Smooth muscle cell (in vitro differentiated cells): Measurements from ENCODE around the gene CABLES1. TPM values are rescaled to one million over a fixed set of nuclear protein-coding genes. Genes with fewer than 3 reads are reported as not detected.

Source experiments
- DNase-seq: peaks from one replicate; lab custom pipeline; 2025; ENCODE audit not compliant: unreplicated experiment; lab: John Stamatoyannopoulos, UW
- H2AFZ ChIP-seq: fragments of 200-600 bp; sonication (generic); 2 replicates; pipeline ENCODE4 v1.6.0; 2016; ENCODE audit warnings: antibody characterized with exemption, low read depth, mild to moderate bottlenecking
- H3F3A ChIP-seq: fragments of 200-600 bp; sonication (generic); 2 replicates; pipeline ENCODE4 v1.6.0; 2017; ENCODE audit warnings: antibody characterized with exemption, low read depth
- H3K27ac ChIP-seq: fragments of 200-600 bp; sonication (generic); 2 replicates; pipeline ENCODE4 v1.5.1; 2016; ENCODE audit warnings: low read depth, mild to moderate bottlenecking
- H3K27me3 ChIP-seq: fragments of 200-600 bp; sonication (generic); 2 replicates; pipeline ENCODE4 v1.6.1; 2016; ENCODE audit warnings: low read depth, mild to moderate bottlenecking
- H3K36me3 ChIP-seq: fragments of 200-600 bp; sonication (generic); 2 replicates; pipeline ENCODE4 v1.5.1; 2016; ENCODE audit warnings: low read depth
- H3K4me1 ChIP-seq: fragments of 200-600 bp; sonication (generic); 2 replicates; pipeline ENCODE4 v1.5.1; 2016; ENCODE audit warnings: low read depth
- H3K4me2 ChIP-seq: fragments of 200-600 bp; sonication (generic); 2 replicates; pipeline ENCODE4 v1.6.0; 2016; ENCODE audit warnings: mild to moderate bottlenecking
- H3K4me3 ChIP-seq: fragments of 200-600 bp; sonication (generic); 2 replicates; pipeline ENCODE4 v1.5.1; 2016; ENCODE audit warnings: mild to moderate bottlenecking
- H3K79me2 ChIP-seq: fragments of 200-600 bp; sonication (generic); 2 replicates; pipeline ENCODE4 v1.6.0; 2016; ENCODE audit warnings: low read depth, mild to moderate bottlenecking
- H3K9ac ChIP-seq: fragments of 200-600 bp; sonication (generic); 2 replicates; pipeline ENCODE4 v1.6.0; 2016; ENCODE audit warnings: low read depth
- H3K9me3 ChIP-seq: fragments of 200-600 bp; sonication (generic); replicated peaks from 2 replicates; pipeline ENCODE4 v1.5.1; 2016; ENCODE audit warnings: low read depth
- H4K20me1 ChIP-seq: fragments of 200-600 bp; sonication (generic); 2 replicates; pipeline ENCODE4 v1.6.0; 2016; ENCODE audit warnings: low read depth
- WGBS: methylation state at CpG from one replicate; pipeline ENCODE4 v1.1.7; 2016; ENCODE audit warnings: low lambda C conversion rate; 5-methylcytosine and 5-hydroxymethylcytosine counted together
- polyA plus RNA-seq: library from polyadenylated mRNA; unstranded; fragments of >200 nt; fragmentation: Nextera tagmentation; extraction: Ambion mirVana; gene quantifications from 2 replicates; pipeline ENCODE4 v1.2.1, GENCODE V29; 2016
- total RNA-seq: library from RNA; depleted of rRNA; stranded (reverse); fragments of >200 nt; gene quantifications from 2 replicates; pipeline ENCODE4 v1.2.3, GENCODE V29; 2014
- TF ChIP-seq, protein P1 (sequence below): fragments of 200-600 bp; sonication (generic); IDR thresholded peaks from 2 replicates; pipeline ENCODE4 v1.5.1; 2017; ENCODE audit warnings: borderline replicate concordance, mild to moderate bottlenecking, antibody characterized with exemption; ENCODE audit not compliant: insufficient read depth, poor library complexity, severe bottlenecking

Gene CABLES1
- total and polyA plus RNA-seq, 2 experiments from 2014 or later = 1.2 to 2.4 TPM

DNA sequence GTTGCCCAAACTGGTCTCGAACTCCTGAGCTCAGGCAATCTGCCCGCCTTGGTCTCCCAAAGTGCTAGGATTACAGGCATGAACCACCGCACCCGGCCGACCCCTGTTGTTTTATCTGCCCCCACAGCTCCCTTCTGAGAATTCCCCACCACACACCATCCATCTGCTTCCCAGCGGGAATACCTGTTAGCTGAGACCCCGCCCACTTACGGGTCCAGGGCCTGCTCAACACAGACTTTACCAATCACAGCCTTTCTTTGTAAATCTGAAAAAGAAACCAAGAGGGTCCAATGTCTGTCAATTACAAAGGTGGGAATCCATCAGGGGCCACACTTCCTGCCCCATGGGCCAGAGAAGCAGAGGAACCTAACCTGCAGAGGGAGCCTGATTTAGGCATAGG, 14.2 kb upstream of the CABLES1 start:
- H3K79me2 ChIP-seq = no peaks in the 10 kb centered on the region
- no peak overlapping the region for H3K4me2 ChIP-seq
- H3K36me3 ChIP-seq = no peaks in the 10 kb centered on the region
- TF ChIP-seq, protein P1, sequence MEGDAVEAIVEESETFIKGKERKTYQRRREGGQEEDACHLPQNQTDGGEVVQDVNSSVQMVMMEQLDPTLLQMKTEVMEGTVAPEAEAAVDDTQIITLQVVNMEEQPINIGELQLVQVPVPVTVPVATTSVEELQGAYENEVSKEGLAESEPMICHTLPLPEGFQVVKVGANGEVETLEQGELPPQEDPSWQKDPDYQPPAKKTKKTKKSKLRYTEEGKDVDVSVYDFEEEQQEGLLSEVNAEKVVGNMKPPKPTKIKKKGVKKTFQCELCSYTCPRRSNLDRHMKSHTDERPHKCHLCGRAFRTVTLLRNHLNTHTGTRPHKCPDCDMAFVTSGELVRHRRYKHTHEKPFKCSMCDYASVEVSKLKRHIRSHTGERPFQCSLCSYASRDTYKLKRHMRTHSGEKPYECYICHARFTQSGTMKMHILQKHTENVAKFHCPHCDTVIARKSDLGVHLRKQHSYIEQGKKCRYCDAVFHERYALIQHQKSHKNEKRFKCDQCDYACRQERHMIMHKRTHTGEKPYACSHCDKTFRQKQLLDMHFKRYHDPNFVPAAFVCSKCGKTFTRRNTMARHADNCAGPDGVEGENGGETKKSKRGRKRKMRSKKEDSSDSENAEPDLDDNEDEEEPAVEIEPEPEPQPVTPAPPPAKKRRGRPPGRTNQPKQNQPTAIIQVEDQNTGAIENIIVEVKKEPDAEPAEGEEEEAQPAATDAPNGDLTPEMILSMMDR = no peak
- no peaks in the 10 kb centered on the region for H3K4me1 ChIP-seq
- H3K4me3 ChIP-seq = no peak overlapping the region
- 91% methylated on average over 6 of the region's 8 CpGs for WGBS
- H3K9me3 ChIP-seq = no peaks in the 10 kb centered on the region
- no peaks in the 10 kb centered on the region for H3F3A ChIP-seq
- no peak overlapping the region for H3K9ac ChIP-seq
- DNase-seq = no peak
- H4K20me1 ChIP-seq = no peaks in the 10 kb centered on the region
- H2AFZ ChIP-seq = no peak overlapping the region
- no peaks in the 10 kb centered on the region for H3K27me3 ChIP-seq
- H3K27ac ChIP-seq = no peak overlapping the region

DNA sequence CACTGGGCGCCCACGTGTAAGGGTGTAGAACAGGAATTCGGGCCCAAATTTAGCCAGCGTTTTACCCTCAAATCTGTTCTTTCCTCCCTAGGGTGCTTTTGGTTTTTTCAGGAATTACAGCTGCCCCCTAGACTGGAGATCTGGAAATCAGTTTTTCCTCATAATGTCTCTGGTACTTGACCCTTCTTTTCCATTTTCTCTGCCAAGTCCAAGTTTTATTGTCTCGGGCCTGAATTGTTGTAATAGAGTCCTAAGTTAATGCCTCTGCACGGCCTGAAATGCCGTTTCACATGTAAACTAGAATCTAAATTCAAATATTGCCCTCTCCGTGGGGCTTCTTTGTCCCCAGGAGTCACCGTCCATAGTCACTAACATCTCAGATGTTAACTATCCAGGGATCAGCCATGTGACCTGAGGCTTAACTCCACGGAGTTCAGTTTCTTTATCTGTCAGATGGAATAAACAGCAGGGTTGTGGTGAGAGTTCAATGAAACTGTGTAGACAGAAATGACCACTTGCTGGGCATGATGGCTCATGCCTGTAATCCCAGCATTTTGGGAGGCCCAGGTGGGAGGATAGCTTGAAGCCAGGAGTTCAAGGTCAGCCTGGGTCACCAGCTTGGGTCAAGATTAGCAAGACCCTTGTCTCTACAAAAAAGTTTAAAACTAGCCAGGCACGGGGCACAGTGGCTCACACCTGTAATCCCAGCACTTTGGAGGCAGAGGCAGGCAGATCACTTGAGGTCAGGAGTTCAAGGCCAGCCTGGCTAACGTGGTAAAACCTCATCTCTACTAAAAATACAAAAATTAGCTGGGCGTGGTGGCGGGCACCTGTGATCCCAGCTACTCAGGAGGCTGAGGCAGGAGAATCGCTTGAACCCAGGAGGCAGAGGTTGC, 12.7 kb upstream of the CABLES1 start:
- H3F3A ChIP-seq = no peaks in the 10 kb centered on the region
- H3K27me3 ChIP-seq = no peaks in the 10 kb centered on the region
- H3K9me3 ChIP-seq = no peaks in the 10 kb centered on the region
- H4K20me1 ChIP-seq = no peaks in the 10 kb centered on the region
- 83% methylated on average over 15 of the region's 15 CpGs for WGBS
- DNase-seq = no peak
- TF ChIP-seq, protein P1 = no peak
- no peak overlapping the region for H3K27ac ChIP-seq
- no peak overlapping the region for H3K4me3 ChIP-seq
- H3K4me2 ChIP-seq = no peak overlapping the region
- no peaks in the 10 kb centered on the region for H3K36me3 ChIP-seq
- no peaks in the 10 kb centered on the region for H3K4me1 ChIP-seq
- no peak overlapping the region for H2AFZ ChIP-seq
- no peak overlapping the region for H3K9ac ChIP-seq
- no peaks in the 10 kb centered on the region for H3K79me2 ChIP-seq

DNA sequence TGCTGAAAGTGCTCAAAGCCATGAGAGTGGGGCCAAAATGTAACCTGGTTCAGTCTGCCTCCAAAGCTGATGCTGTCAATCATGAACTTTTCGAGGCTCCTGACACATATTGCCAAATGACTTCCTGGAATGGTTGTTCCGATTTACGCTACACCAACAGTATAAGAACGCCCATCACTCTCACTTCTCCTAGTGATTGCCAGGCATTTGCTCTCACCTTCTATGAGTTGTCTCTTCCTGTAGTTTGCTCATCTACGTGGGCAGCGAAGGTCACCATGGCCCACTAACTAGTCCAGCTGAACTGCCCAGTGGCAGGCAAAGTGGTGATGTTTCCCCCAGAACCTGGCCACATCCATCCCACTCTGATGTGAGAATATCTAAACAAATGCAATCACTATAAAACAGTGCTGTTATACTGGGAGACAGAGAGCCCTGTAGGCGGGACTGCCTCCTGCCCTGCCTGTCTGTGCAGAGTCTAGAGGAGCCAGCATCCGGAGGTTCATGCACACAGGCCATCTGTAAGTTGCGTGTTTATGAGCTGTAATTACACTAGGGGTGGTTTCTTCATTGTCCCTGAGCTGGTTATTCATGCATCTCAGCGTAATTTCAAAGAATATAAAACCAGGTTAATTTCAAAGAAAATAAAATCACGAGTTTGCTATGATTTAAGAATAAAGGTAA, 8.8 kb upstream of the CABLES1 start:
- Histone ChIP-seq H3K4me1 (no peaks in the 10 kb centered on the region), H3K4me3 (no peak overlapping the region), H3F3A (no peaks in the 10 kb centered on the region), H3K4me2 (no peak overlapping the region), H3K9ac (no peak overlapping the region), H4K20me1 (no peaks in the 10 kb centered on the region), H3K27me3 (no peaks in the 10 kb centered on the region), H3K9me3 (no peaks in the 10 kb centered on the region), H3K79me2 (no peaks in the 10 kb centered on the region), H3K36me3 (no peaks in the 10 kb centered on the region), H2AFZ (no peak overlapping the region), H3K27ac (no peak overlapping the region)
- no peak for DNase-seq
- TF ChIP-seq, protein P1 = no peak
- 76% methylated on average over 11 of the region's 11 CpGs for WGBS
